PC-3 (cell line): ENCODE measurements around the gene MAF. TPM values are rescaled to one million over a fixed set of nuclear protein-coding genes. Genes with fewer than 3 reads are reported as not detected.

ENCODE experiments used
- ATAC-seq: fragments of 200-7000 bp; cut with Tn5 transposase; 2 replicates; pipeline ENCODE4 v1.9.1; 2020; ENCODE audit warnings: mild to moderate bottlenecking, moderate library complexity
- BruUV-seq: library from RNA; stranded (reverse); fragments of 400-500 nt; replicated peaks from 2 replicates; lab custom pipeline; 2021; lab: Mats Ljungman, UMichigan
- CTCF ChIA-PET: fragments of 300-600 bp; sonication (Branson Sonifier 250); formaldehyde crosslinking; loops from one replicate; lab custom pipeline; 2022; ENCODE audit warnings: antibody characterized with exemption; lab: Charles Lee
- POLR2A ChIA-PET: fragments of 300-600 bp; sonication (Branson Sonifier 250); formaldehyde crosslinking; loops from one replicate; lab custom pipeline; 2022; ENCODE audit warnings: antibody characterized with exemption; ENCODE audit not compliant: unreplicated experiment; lab: Charles Lee
- DNase-seq: peaks from one replicate; pipeline ENCODE4 v3.0.0-alpha.2; 2015
- H2AFZ ChIP-seq: fragments of 300-600 bp; sonication (generic); 2 replicates; pipeline ENCODE4 v1.6.0; 2016; ENCODE audit warnings: antibody characterized with exemption, low read length
- H3F3A ChIP-seq: fragments of 300-600 bp; sonication (generic); one replicate; pipeline ENCODE4 v1.6.0; 2017; ENCODE audit warnings: antibody characterized with exemption, low read length, control low read depth, mild to moderate bottlenecking; ENCODE audit not compliant: unreplicated experiment
- H3K27ac ChIP-seq: fragments of 300-600 bp; sonication (generic); 2 replicates; pipeline ENCODE4 v1.5.1; 2016; ENCODE audit warnings: mild to moderate bottlenecking, low read length
- H3K27me3 ChIP-seq: fragments of 300-600 bp; sonication (generic); 2 replicates; pipeline ENCODE4 v1.6.1; 2016; ENCODE audit warnings: low read length, mixed read lengths
- H3K36me3 ChIP-seq: fragments of 300-600 bp; sonication (generic); 2 replicates; pipeline ENCODE4 v1.6.1; 2016; ENCODE audit warnings: low read depth, mixed run types, low read length, mixed read lengths
- H3K4me1 ChIP-seq: fragments of 300-600 bp; sonication (generic); 2 replicates; pipeline ENCODE4 v1.5.1; 2016; ENCODE audit warnings: low read length; ENCODE audit not compliant: insufficient read depth
- H3K4me2 ChIP-seq: fragments of 300-600 bp; sonication (generic); 2 replicates; pipeline ENCODE4 v1.6.0; 2016; ENCODE audit warnings: low read length
- H3K4me3 ChIP-seq: fragments of 300-600 bp; sonication (generic); 2 replicates; pipeline ENCODE4 v1.5.1; 2016; ENCODE audit warnings: mild to moderate bottlenecking, low read length, mixed read lengths
- H3K79me2 ChIP-seq: fragments of 300-600 bp; sonication (generic); 2 replicates; pipeline ENCODE4 v1.6.1; 2017; ENCODE audit warnings: low read length, mixed read lengths
- H3K9ac ChIP-seq: fragments of 300-600 bp; sonication (generic); 2 replicates; pipeline ENCODE4 v1.6.0; 2016; ENCODE audit warnings: mild to moderate bottlenecking, low read length
- H3K9me2 ChIP-seq: fragments of 300-600 bp; sonication (generic); replicated peaks from 2 replicates; pipeline ENCODE4 v1.6.1; 2016; ENCODE audit warnings: mixed run types, low read length, mixed read lengths
- H3K9me3 ChIP-seq: fragments of 300-600 bp; sonication (generic); 2 replicates; pipeline ENCODE4 v1.6.1; 2016; ENCODE audit warnings: low read length, mixed read lengths
- H4K20me1 ChIP-seq: fragments of 300-600 bp; sonication (generic); 2 replicates; pipeline ENCODE4 v1.6.1; 2016; ENCODE audit warnings: low read length, mixed read lengths
- CTCF ChIP-seq: fragments of 300-600 bp; sonication (generic); conservative IDR thresholded peaks from 2 replicates; pipeline ENCODE4 v1.5.1; 2017; ENCODE audit warnings: antibody characterized with exemption, low read depth, mild to moderate bottlenecking, low read length
- EZH2 ChIP-seq: fragments of 300-600 bp; sonication (generic); IDR thresholded peaks from one replicate; pipeline ENCODE4 v1.6.1; 2017; ENCODE audit warnings: antibody characterized with exemption, mild to moderate bottlenecking, low read length; ENCODE audit not compliant: unreplicated experiment
- EZH2phosphoT487 ChIP-seq: fragments of 300-600 bp; sonication (generic); IDR thresholded peaks from 2 replicates; pipeline ENCODE4 v1.6.1; 2018; ENCODE audit warnings: mild to moderate bottlenecking, antibody characterized with exemption, low read length, borderline replicate concordance
- intact Hi-C: fragments of 100-400 bp; cut with micrococcal nuclease; formaldehyde crosslinking; loops from 2 replicates; pipeline ENCODE4 v1.9.0; 2023
- total RNA-seq: library from RNA; depleted of rRNA; stranded (reverse); fragments of >200 nt; gene quantifications from 2 replicates; pipeline ENCODE4 v1.2.3, GENCODE V29; 2014

The MAF gene
- total RNA-seq, 1 experiment from 2014 or later = not detected

- H2AFZ ChIP-seq = no peak overlapping the region
Measured at GRCh38 chr16:79582789-79583188, 17.7 kb downstream of the MAF start.

GRCh38 chr16:79580453-79581191, 19.9 kb downstream of the MAF start:
- intact Hi-C loops = no loop called here
- no peak overlapping the region for H2AFZ ChIP-seq
- no peaks in the 10 kb centered on the region for H3K9me2 ChIP-seq
- H3K4me1 ChIP-seq = no peaks in the 10 kb centered on the region
- no peak overlapping the region for H3K9ac ChIP-seq
- DNase-seq = no peak
- ATAC-seq = no peak
- CTCF ChIA-PET = no interaction called here
- H3K79me2 ChIP-seq = no peaks in the 10 kb centered on the region
- no peak overlapping the region for H3K4me3 ChIP-seq
- BruUV-seq = no TSS peak
- H3F3A ChIP-seq = no peaks in the 10 kb centered on the region
- no peak overlapping the region for H3K27ac ChIP-seq
- H3K4me2 ChIP-seq = no peak overlapping the region
- H3K9me3 ChIP-seq = no peaks in the 10 kb centered on the region
- H3K36me3 ChIP-seq = no peaks in the 10 kb centered on the region
- peaks cover 5% of the 10 kb centered on the region for H3K27me3 ChIP-seq
- H4K20me1 ChIP-seq = no peaks in the 10 kb centered on the region
- no peak for TF ChIP-seq CTCF
- no peak for TF ChIP-seq EZH2
- TF ChIP-seq EZH2phosphoT487 = no peak
- POLR2A ChIA-PET = no interaction called here

More at GRCh38 chr16:79582789-79583188, 17.7 kb downstream of the MAF start:
- H3F3A ChIP-seq = no peaks in the 10 kb centered on the region
- peaks cover 6% of the 10 kb centered on the region for H3K27me3 ChIP-seq
- TF ChIP-seq EZH2phosphoT487 (no peak), EZH2 (no peak), CTCF (no peak)
- no peak overlapping the region for H3K4me3 ChIP-seq
- no peaks in the 10 kb centered on the region for H3K79me2 ChIP-seq
- no peaks in the 10 kb centered on the region for H4K20me1 ChIP-seq
- no peaks in the 10 kb centered on the region for H3K36me3 ChIP-seq
- no peaks in the 10 kb centered on the region for H3K9me3 ChIP-seq
- ChIA-PET POLR2A (no interaction called here), CTCF (no interaction called here)
- ATAC-seq (no peak), DNase-seq (no peak)
- intact Hi-C loops = no loop called here
- no peak overlapping the region for H3K27ac ChIP-seq
- H3K9ac ChIP-seq = no peak overlapping the region
- H3K4me2 ChIP-seq = no peak overlapping the region
- no peaks in the 10 kb centered on the region for H3K4me1 ChIP-seq
- no peaks in the 10 kb centered on the region for H3K9me2 ChIP-seq
- BruUV-seq = no TSS peak

GRCh38 chr16:79576602-79577001, 23.9 kb downstream of the MAF start:
- CTCF ChIA-PET = no interaction called here
- DNase-seq (no peak), ATAC-seq (no peak)
- no peak overlapping the region for H2AFZ ChIP-seq
- H3K36me3 ChIP-seq = no peaks in the 10 kb centered on the region
- intact Hi-C loops = no loop called here
- H3F3A ChIP-seq = no peaks in the 10 kb centered on the region
- no peaks in the 10 kb centered on the region for H4K20me1 ChIP-seq
- H3K79me2 ChIP-seq = no peaks in the 10 kb centered on the region
- BruUV-seq = no TSS peak
- H3K27ac ChIP-seq = no peak overlapping the region
- H3K9me3 ChIP-seq = no peaks in the 10 kb centered on the region
- no peak overlapping the region for H3K4me3 ChIP-seq
- no peaks in the 10 kb centered on the region for H3K9me2 ChIP-seq
- POLR2A ChIA-PET = no interaction called here
- TF ChIP-seq EZH2phosphoT487 = no peak
- TF ChIP-seq EZH2 = no peak
- TF ChIP-seq CTCF = no peak
- H3K4me1 ChIP-seq = no peaks in the 10 kb centered on the region
- no peak overlapping the region for H3K4me2 ChIP-seq
- H3K27me3 ChIP-seq = 0 out of 2 replicates have a peak, but pooled peaks cover 5% of the 10 kb centered on the region
- no peak overlapping the region for H3K9ac ChIP-seq
